ENCODE data around the gene PASD1. TPM values are rescaled to one million over a fixed set of nuclear protein-coding genes. Genes with fewer than 3 reads are reported as not detected.

The PASD1 gene
- total and polyA plus RNA-seq, 4 donors = 0.08 to 0.10 TPM; not detected in 2

- DNase-seq (ENCODE audit: low read depth in 4 of 6, low spot score in 6 of 6) = no peak
- H3K36me3 ChIP-seq (ENCODE audit: control insufficient read depth, insufficient read depth, low read length) = no peaks in the 10 kb centered on the region
- H3K27ac ChIP-seq (ENCODE audit: low read depth, low read length) = no peak overlapping the region
- H3K4me1 ChIP-seq (ENCODE audit: control insufficient read depth, insufficient read depth, low read length) = peaks cover 9% of the 10 kb centered on the region
- WGBS (ENCODE audit: insufficient coverage) = 83% methylated on average over 5 of the region's 7 CpGs
- no peak overlapping the region for H3K4me3 ChIP-seq (ENCODE audit: low read depth, low read length)
- peaks cover 5% of the 10 kb centered on the region for H3K27me3 ChIP-seq (ENCODE audit: control insufficient read depth, insufficient read depth, low read length)
- H3K9me3 ChIP-seq (ENCODE audit: control insufficient read depth, insufficient read depth, low read length) = no peaks in the 10 kb centered on the region
These were observed 159.8 kb downstream of the PASD1 start for GRCh38 chrX:151723156-151723760.

DNA sequence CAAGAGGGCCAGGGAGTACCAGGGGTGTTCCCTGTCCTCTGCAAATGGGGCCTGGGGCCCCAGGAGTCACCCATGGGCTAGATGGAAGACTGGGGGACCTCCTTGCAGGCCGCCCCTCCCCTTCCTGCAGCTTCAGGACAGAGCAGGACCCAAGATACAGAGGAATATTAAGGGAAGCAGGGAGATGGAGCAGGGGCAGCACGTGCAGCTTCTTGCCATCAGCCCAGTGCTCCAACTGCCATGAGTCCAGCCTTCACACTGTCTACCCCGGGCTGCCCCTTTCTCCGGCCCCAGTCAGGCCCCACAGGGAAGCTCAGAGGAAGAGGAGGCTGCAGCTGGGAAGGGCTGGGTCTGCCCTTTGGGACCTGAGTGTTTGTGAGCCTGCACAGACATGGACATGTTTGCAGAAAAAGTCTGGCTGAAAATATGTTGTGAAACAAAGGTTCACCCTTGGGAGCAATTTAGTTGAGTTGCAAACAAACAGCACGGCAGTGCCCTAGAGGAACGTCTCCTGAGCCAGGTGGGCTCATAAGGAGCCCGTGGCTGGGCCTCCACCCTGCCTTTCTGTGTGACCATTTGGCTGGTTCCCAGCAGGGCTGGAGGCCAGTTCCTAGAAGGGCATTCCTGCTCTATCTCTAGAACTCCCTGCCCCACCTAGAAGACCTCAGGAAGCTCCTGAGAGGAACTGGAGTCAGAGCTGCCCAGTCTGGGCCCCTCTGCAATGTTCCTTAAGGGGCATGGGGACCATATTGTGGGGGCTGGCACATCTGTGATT, 161.3 kb downstream of the PASD1 start:
- Histone ChIP-seq H3K4me3 (ENCODE audit: low read depth, low read length) (no peak overlapping the region), H3K4me1 (ENCODE audit: control insufficient read depth, insufficient read depth, low read length) (peaks cover 9% of the 10 kb centered on the region), H3K27me3 (ENCODE audit: control insufficient read depth, insufficient read depth, low read length) (peaks cover 5% of the 10 kb centered on the region), H3K9me3 (ENCODE audit: control insufficient read depth, insufficient read depth, low read length) (no peaks in the 10 kb centered on the region), H3K36me3 (ENCODE audit: control insufficient read depth, insufficient read depth, low read length) (no peaks in the 10 kb centered on the region), H3K27ac (ENCODE audit: low read depth, low read length) (no peak overlapping the region)
- DNase-seq (ENCODE audit: low read depth in 4 of 6, low spot score in 6 of 6) = no peak
- WGBS (ENCODE audit: insufficient coverage) = 53% methylated on average over 7 of the region's 7 CpGs

- Histone ChIP-seq H3K27ac (ENCODE audit: low read depth, low read length) (no peak overlapping the region), H3K36me3 (ENCODE audit: control insufficient read depth, insufficient read depth, low read length) (no peaks in the 10 kb centered on the region), H3K4me1 (ENCODE audit: control insufficient read depth, insufficient read depth, low read length) (peaks cover 9% of the 10 kb centered on the region), H3K9me3 (ENCODE audit: control insufficient read depth, insufficient read depth, low read length) (no peaks in the 10 kb centered on the region), H3K27me3 (ENCODE audit: control insufficient read depth, insufficient read depth, low read length) (peaks cover 5% of the 10 kb centered on the region), H3K4me3 (ENCODE audit: low read depth, low read length) (no peak overlapping the region)
- no peak for DNase-seq (ENCODE audit: low read depth in 4 of 6, low spot score in 6 of 6)
- 45% methylated on average over 1 of the region's 1 CpG for WGBS (ENCODE audit: insufficient coverage)
These were observed 161.8 kb downstream of the PASD1 start for GRCh38 chrX:151725338-151725614.

Other genes with a start within 250 kb of the PASD1 start
- 100 to 1,000 TPM in 1 of 2 donors, 10 to 100 TPM in 1; 34.4 to 104 TPM for gene VMA21, start 166.5 kb upstream of the PASD1 start, total RNA-seq
- gene VMA21, start 166.5 kb upstream of the PASD1 start, polyA plus RNA-seq (ENCODE audit: insufficient read length in 2 of 2) = 10 to 100 TPM; 38.9 to 46.7 TPM
- 1 to 10 TPM; 4.4 to 7.7 TPM for gene PRRG3, start 131.8 kb downstream of the PASD1 start, total RNA-seq
- 10 to 100 TPM; 10.3 to 16.0 TPM for gene PRRG3, start 131.8 kb downstream of the PASD1 start, polyA plus RNA-seq (ENCODE audit: insufficient read length in 2 of 2)
- under 1 TPM in 1 of 2 donors, not detected in 1; 0.39 TPM for gene FATE1, start 152.4 kb downstream of the PASD1 start, total RNA-seq
- gene FATE1, start 152.4 kb downstream of the PASD1 start, polyA plus RNA-seq (ENCODE audit: insufficient read length in 2 of 2) = under 1 TPM in 1 of 2 donors, not detected in 1; 0.15 TPM
- gene CNGA2, start 171.1 kb downstream of the PASD1 start, total RNA-seq = not detected
- gene CNGA2, start 171.1 kb downstream of the PASD1 start, polyA plus RNA-seq (ENCODE audit: insufficient read length in 2 of 2) = not detected

All from spinal cord (tissue), 10 donors.